Fibroblast of pulmonary artery (primary cell): ENCODE results near the gene FADS1.

Experiments
- DNase-seq: peaks from one replicate; pipeline ENCODE4 v3.0.0-alpha.2; 2010; ENCODE audit warnings: low read depth
- H3K4me3 ChIP-seq: replicated peaks from 2 replicates; pipeline ENCODE4 v1.5.1; 2011; ENCODE audit warnings: low read depth, mild to moderate bottlenecking, control low read depth, low read length, moderate library complexity
- TF ChIP-seq, protein P1 (sequence below): IDR thresholded peaks from 2 replicates; pipeline ENCODE4 v1.5.1; 2011; ENCODE audit warnings: mild to moderate bottlenecking, control low read depth, low read length, inconsistent platforms; ENCODE audit errors: missing control alignments

The FADS1 gene

DNA sequence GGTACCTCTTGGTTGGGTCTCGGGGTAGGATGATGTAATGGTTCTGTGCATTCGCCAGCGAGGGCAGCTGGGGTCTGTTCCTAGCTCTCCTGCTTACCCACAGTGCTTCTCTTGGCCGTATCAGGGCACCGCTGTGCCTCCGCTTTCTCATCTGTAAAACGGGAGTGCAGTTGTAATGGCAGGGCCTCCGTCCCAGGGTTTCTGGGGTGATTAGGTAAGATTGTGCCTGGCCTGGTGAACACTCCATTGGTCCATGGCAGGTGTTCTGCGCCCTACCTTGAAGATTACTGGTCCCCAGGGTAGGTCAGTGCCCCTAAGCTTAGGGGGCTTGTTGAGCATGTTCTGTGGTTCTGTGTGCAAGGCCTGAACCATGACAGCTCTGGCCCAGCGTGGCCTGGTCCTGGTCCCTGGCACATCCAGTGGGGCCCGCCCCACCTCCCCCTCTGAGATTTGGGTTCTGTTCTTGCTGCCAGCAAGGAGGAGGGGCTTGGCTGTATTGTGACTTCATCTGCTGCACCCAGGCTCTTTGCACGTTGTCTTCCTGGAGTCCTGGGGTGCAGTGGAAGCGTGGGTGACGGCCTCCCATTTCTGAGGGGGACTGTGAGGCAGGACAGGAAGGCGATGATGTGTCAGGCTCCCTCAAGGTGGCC lies 59.5 kb downstream of the FADS1 start:
- no peak for DNase-seq
- H3K4me3 ChIP-seq, result no peak overlapping the region
- TF ChIP-seq, protein P1, sequence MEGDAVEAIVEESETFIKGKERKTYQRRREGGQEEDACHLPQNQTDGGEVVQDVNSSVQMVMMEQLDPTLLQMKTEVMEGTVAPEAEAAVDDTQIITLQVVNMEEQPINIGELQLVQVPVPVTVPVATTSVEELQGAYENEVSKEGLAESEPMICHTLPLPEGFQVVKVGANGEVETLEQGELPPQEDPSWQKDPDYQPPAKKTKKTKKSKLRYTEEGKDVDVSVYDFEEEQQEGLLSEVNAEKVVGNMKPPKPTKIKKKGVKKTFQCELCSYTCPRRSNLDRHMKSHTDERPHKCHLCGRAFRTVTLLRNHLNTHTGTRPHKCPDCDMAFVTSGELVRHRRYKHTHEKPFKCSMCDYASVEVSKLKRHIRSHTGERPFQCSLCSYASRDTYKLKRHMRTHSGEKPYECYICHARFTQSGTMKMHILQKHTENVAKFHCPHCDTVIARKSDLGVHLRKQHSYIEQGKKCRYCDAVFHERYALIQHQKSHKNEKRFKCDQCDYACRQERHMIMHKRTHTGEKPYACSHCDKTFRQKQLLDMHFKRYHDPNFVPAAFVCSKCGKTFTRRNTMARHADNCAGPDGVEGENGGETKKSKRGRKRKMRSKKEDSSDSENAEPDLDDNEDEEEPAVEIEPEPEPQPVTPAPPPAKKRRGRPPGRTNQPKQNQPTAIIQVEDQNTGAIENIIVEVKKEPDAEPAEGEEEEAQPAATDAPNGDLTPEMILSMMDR, result no peak

DNA sequence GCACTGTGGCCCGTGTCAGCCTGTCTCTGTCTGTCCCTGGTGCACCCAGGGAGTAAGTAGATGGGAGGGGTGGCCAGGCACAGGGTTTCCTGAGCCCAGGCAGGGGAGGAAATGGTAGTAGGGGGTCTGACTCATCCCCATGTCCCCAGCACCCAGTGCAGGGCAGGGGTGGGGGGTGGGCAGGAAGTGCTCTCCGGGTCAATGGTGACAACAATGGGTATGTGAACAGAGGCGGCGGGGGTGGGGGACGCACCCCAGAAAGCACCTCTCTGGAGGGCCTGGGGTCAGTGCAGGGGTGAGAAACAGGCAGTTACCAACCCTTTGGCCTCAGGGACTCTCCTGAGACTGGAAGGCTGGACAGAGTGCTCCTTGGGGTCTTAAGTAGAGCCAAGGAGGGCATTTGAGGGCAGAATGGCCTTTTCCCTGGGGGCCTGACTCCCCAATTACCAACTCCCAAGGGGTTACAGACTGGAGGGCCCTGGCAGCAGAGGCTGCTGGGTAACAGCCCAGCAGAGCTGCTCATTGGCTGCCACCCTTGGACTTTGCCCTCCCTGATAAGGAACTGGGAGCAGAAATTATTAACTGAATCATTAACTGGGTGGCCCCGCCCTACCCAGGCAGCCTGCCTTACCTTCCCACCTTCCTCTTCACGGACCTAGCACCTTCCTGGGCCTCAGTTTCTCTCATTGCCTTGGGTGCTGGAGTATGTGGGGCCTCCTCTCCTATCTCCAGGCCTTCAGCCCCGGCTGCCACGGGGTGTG lies 60.2 kb downstream of the FADS1 start:
- TF ChIP-seq, protein P1, result no peak
- no peak overlapping the region for H3K4me3 ChIP-seq
- DNase-seq, result peak; percentile 53

DNA sequence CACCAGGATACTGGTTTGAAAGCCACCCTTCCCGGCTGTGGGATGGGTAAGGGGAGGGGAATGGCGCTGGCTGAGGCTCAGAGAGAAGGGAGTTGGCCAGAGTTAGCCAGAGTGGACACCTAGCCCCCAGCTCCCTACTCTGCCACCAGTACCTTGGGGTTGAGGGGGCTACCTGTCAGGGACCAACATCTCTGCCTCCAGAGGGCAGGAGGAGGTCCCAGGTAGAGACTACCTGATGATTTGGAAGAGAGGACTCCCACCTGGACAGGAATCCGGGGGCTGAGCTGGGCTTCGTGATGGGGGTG lies 60.7 kb downstream of the FADS1 start:
- TF ChIP-seq, protein P1, result no peak
- H3K4me3 ChIP-seq, result no peak overlapping the region
- DNase-seq, result no peak

DNA sequence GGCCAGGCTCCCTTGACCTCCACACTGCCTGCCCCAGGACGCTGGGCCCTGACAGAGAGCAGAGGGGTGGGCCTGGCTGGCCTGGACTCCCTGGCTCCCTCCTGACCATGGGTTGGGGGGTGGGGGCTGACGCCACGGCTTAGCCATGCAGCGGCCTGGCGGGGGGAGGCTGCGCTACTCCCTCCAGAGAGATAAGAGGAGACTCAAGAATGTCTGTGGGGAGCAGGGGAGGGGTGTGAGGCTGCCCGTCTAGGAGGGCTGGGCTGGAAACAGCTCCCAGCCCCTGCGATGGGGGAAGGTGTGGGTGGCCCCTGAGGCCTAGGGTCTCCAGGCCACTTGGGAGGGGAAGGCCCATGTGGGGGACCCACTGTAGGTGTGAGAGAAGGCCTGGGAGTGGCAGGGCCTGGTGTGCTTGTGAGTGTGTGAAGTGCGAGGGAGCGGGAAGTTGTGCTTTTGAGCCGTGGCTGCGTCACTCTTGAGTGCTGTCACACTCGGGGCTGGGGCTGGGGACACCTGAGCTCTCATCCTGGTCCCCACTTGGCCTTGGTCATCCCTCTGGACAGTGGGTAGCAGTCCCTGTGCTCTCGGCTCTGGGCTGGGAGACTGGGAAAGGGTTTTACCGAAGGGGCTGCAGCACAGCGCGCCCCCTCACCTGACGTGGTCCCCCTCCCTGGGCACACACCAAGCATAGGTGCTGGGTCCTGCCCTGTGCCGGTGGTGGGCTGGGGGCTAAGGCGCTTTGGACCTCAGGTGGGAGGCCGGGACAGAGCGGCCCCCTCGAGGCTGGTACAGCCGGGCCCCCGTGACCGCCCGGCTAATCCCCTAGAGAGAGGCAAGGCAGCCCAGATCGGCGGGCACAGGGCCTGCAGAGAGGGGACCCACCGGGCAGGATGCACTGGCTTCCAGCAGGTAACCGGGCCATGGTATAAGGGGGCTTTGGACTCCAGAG lies 62.0 kb downstream of the FADS1 start:
- TF ChIP-seq, protein P1, result no peak
- DNase-seq, result peak; percentile 71
- H3K4me3 ChIP-seq, result peak overlapping the region; percentile 64

DNA sequence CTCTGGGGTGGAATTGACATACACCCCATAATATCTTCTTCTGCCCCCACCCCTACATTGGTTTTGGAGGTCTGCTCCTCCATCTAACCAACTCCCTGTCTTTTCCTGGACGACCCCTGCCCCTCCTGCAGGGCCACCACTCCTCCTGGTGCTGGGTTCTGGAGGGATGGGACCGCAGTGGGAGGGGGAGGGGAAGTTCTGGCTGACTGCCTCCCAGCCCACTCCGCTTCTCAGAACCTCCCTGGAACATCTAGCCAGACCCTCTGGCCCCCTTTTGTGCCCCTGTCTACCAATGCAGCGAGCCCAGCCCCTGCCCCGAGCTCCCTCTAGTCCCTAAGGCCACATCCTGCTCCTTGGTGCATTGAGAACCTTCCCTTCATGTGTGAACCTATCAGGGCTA lies 63.1 kb downstream of the FADS1 start:
- peak overlapping the region; percentile 64 for H3K4me3 ChIP-seq
- TF ChIP-seq, protein P1, result no peak

DNA sequence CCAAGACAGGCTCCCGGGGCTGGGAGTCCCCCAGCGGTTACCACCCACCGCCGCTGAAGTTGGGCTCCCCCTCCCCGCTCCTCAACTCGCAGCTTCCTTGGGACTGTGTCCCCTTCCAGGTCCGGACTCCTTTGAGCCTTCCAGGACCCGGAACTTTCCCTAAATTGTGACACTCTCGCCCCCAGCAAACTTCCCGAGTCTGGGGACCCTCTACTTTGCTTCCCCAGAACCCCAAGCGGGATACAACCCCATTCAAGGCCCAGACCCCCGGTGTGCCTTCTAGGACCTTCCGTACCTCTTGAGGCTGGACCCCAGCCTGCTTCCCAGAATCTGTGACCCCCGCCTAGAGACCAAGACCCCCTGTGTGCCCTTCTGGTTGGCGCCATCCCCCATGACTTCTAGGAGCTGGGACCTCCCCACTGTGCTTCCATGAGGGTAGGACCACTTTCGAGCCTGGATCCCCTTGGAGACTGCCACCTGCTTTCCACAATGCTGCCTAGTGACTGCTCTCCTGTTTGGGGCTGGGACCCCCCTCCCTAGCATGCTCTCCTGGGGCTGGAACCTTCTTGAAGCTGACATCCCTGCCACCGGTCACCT lies 63.8 kb downstream of the FADS1 start:
- H3K4me3 ChIP-seq, result peak overlapping the region; percentile 64
- no peak for DNase-seq

More for the DNA sequence above, 63.1 kb downstream of the FADS1 start:
- no peak for DNase-seq

More for the DNA sequence above, 63.8 kb downstream of the FADS1 start:
- TF ChIP-seq, protein P1, result no peak
